Aorta (tissue), 5 donors: Measurements from ENCODE around the gene NCOA4. TPM values are rescaled to one million over a fixed set of nuclear protein-coding genes. Genes with fewer than 3 reads are reported as not detected.

Experiments used
- ATAC-seq: fragments of 200-7000 bp; cut with Tn5 transposase; one replicate; pipeline ENCODE4 v1.9.1; 2022; ENCODE audit warnings: moderate library complexity; ENCODE audit not compliant: low FRiP score
- DNase-seq, 2 donors: peaks; one replicate each; pipeline ENCODE4 v3.0.0-alpha.2; 2020
- H3K27ac ChIP-seq, 2 donors: one replicate each; pipeline ENCODE4 v1.5.1; 2013; ENCODE audit warnings: low read length in 2 of 2, mild to moderate bottlenecking in 2 of 2, moderate library complexity in 2 of 2, control low read depth in 1 of 2, inconsistent platforms in 1 of 2, low read depth in 1 of 2
- H3K27me3 ChIP-seq, 2 donors: one replicate each; pipeline ENCODE4 v1.6.1; 2013; ENCODE audit warnings: control low read depth in 1 of 2, low read length in 1 of 2, mild to moderate bottlenecking in 1 of 2, moderate library complexity in 1 of 2; ENCODE audit not compliant: insufficient read depth in 2 of 2, control insufficient read depth in 1 of 2
- H3K36me3 ChIP-seq, 2 donors: one replicate each; pipeline ENCODE4 v1.6.1; 2013; ENCODE audit warnings: control low read depth in 1 of 2, low read length in 1 of 2, mild to moderate bottlenecking in 1 of 2; ENCODE audit not compliant: insufficient read depth in 2 of 2, control insufficient read depth in 1 of 2
- H3K4me1 ChIP-seq, 2 donors: one replicate each; pipeline ENCODE4 v1.6.1; 2013; ENCODE audit warnings: low read length in 2 of 2, control low read depth in 1 of 2, mild to moderate bottlenecking in 1 of 2, moderate library complexity in 1 of 2; ENCODE audit not compliant: insufficient read depth in 2 of 2, control insufficient read depth in 1 of 2
- H3K4me3 ChIP-seq, 2 donors: one replicate each; pipeline ENCODE4 v1.5.1; 2013; ENCODE audit warnings: low read length in 2 of 2, control low read depth in 1 of 2, mild to moderate bottlenecking in 1 of 2
- H3K9me3 ChIP-seq: one replicate; pipeline ENCODE4 v1.6.1; 2013; ENCODE audit warnings: mild to moderate bottlenecking, low read length; ENCODE audit not compliant: control insufficient read depth
- WGBS, 2 donors: extraction: QIAGEN DNeasy Blood & Tissue Kit; methylation state at CpG; one replicate each; pipeline ENCODE4 v1.1.7; 2013; 5-methylcytosine and 5-hydroxymethylcytosine counted together
- intact Hi-C, 2 donors: fragments of 100-400 bp; cut with DNase I; formaldehyde crosslinking; loops; one replicate each; pipeline versions ENCODE4 v1.14.2 to v1.15.0; 2022
- polyA plus RNA-seq, 2 donors: library from polyadenylated mRNA; stranded (reverse); fragments of 200-250 nt; gene quantifications; one replicate each; pipeline ENCODE4 v1.2.3, GENCODE V29; 2013
- total RNA-seq, 2 donors: library from RNA; stranded (reverse); fragmentation: NEBNext Ultra II Directional; extraction: Animal tissue kit (Norgen Biotek cat#: 25700); gene quantifications; one replicate each; pipeline ENCODE4 v1.2.1, GENCODE V29; 2021
- donor health status: healthy with polysubstance abuse.
- donor health status: Bipolar disorder and iron deficiency.
- donor health status: DM: no; HTN: no; CAD: no.
- donor health status: DM: no; HTN: no; CAD: no.
- donor health status: DM: yes; HTN: yes; CAD: no.

The NCOA4 gene
- total and polyA plus RNA-seq, 4 donors = 54.3 to 120 (median 100) TPM

- DNase-seq (no peak), ATAC-seq (no peak)
- intact Hi-C loops = loop anchor here in 1 of 2 donors (10.0 kb wide), 1 partner anchor 54 kb away; the partner anchor contains the start of gene TIMM23
- H3K27ac ChIP-seq = no peak overlapping the region
- H3K27me3 ChIP-seq = no peaks in the 10 kb centered on the region
- H3K4me1 ChIP-seq = peaks cover 2 to 8% of the 10 kb centered on the region in 2 donors
- WGBS, 2 donors = 27 to 32% methylated on average over 6 of the region's 6 CpGs
- H3K9me3 ChIP-seq = no peaks in the 10 kb centered on the region
- H3K4me3 ChIP-seq = peak overlapping the region in 1 of 2 donors; percentile 78
- H3K36me3 ChIP-seq = no peaks in the 10 kb centered on the region
Observed at GRCh38 chr10:46028584-46029460, 1.6 kb downstream of the NCOA4 start.

- Histone ChIP-seq H3K4me3 (no peak overlapping the region), H3K4me1 (peaks cover 2 to 8% of the 10 kb centered on the region in 2 donors), H3K36me3 (no peaks in the 10 kb centered on the region), H3K27me3 (no peaks in the 10 kb centered on the region), H3K9me3 (no peaks in the 10 kb centered on the region), H3K27ac (no peak overlapping the region)
- intact Hi-C loops = loop anchor here in 1 of 2 donors (10.0 kb wide), 1 partner anchor 51 kb away; the partner anchor contains the start of gene TIMM23
- DNase-seq (no peak), ATAC-seq (no peak)
Observed at GRCh38 chr10:46026106-46026505, 4.3 kb downstream of the NCOA4 start.

- Histone ChIP-seq H3K4me3 (no peak overlapping the region), H3K36me3 (no peaks in the 10 kb centered on the region), H3K4me1 (peaks cover 2 to 8% of the 10 kb centered on the region in 2 donors), H3K27me3 (no peaks in the 10 kb centered on the region), H3K27ac (no peak overlapping the region), H3K9me3 (no peaks in the 10 kb centered on the region)
- WGBS, 2 donors = 77 to 81% methylated on average over 2 of the region's 2 CpGs
- ATAC-seq (no peak), DNase-seq (no peak)
- intact Hi-C loops = loop anchor here in 1 of 2 donors (10.0 kb wide), 1 partner anchor 51 kb away; the partner anchor contains the start of gene TIMM23
Observed at GRCh38 chr10:46025406-46025805, 5.0 kb downstream of the NCOA4 start.

GRCh38 chr10:46024948-46025347, 5.5 kb downstream of the NCOA4 start:
- H3K27ac ChIP-seq = no peak overlapping the region
- intact Hi-C loops = loop anchor here in 1 of 2 donors (5.0 to 10.0 kb wide), 2 partner anchors 50 to 1023 kb away; partner anchors contain the start of genes TIMM23 and ZNF22
- H3K9me3 ChIP-seq = no peaks in the 10 kb centered on the region
- H3K27me3 ChIP-seq = no peaks in the 10 kb centered on the region
- H3K36me3 ChIP-seq = no peaks in the 10 kb centered on the region
- H3K4me3 ChIP-seq = no peak overlapping the region
- peaks cover 4 to 8% of the 10 kb centered on the region in 2 donors for H3K4me1 ChIP-seq
- ATAC-seq = no peak
- no peak for DNase-seq

GRCh38 chr10:46022978-46023702, 7.3 kb downstream of the NCOA4 start:
- 0 to 1% methylated on average over 42 to 49 of the region's 49 CpGs for WGBS, 2 donors
- peak overlapping the region in 1 of 2 donors; percentile 54 for H3K27ac ChIP-seq
- peaks cover 3 to 6% of the 10 kb centered on the region in 2 donors for H3K4me1 ChIP-seq
- peak overlapping the region; percentile 8 to 51 for H3K4me3 ChIP-seq
- DNase-seq (peak; percentile 96 to 97), ATAC-seq (peak; percentile 98)
- intact Hi-C loops = loop anchor here in 1 of 2 donors (5.0 to 10.0 kb wide), 2 partner anchors 48 to 1021 kb away; partner anchors contain the start of genes TIMM23 and ZNF22
- no peaks in the 10 kb centered on the region for H3K36me3 ChIP-seq
- no peaks in the 10 kb centered on the region for H3K27me3 ChIP-seq
- no peaks in the 10 kb centered on the region for H3K9me3 ChIP-seq

- Histone ChIP-seq H3K9me3 (no peaks in the 10 kb centered on the region), H3K4me3 (no peak overlapping the region), H3K4me1 (peaks cover 0 to 5% of the 10 kb centered on the region in 2 donors), H3K27me3 (no peaks in the 10 kb centered on the region), H3K27ac (no peak overlapping the region), H3K36me3 (peaks cover 0 to 3% of the 10 kb centered on the region in 2 donors)
- WGBS, 2 donors = 84% methylated on average over 3 of the region's 3 CpGs
- no peak for DNase-seq
- ATAC-seq = no peak
- intact Hi-C loops = loop anchor here in 1 of 2 donors (5.0 to 10.0 kb wide), 2 partner anchors 46 to 1018 kb away; partner anchors contain the start of genes TIMM23 and ZNF22
Observed at GRCh38 chr10:46020344-46020657, 10.1 kb downstream of the NCOA4 start.

- H3K9me3 ChIP-seq = no peaks in the 10 kb centered on the region
- DNase-seq (peak in 1 of 2 donors; percentile 60), ATAC-seq (no peak)
- H3K4me1 ChIP-seq = peaks cover 0 to 5% of the 10 kb centered on the region in 2 donors
- no peak overlapping the region for H3K27ac ChIP-seq
- H3K4me3 ChIP-seq = no peak overlapping the region
- H3K36me3 ChIP-seq = peaks cover 0 to 6% of the 10 kb centered on the region in 2 donors
- intact Hi-C loops = loop anchor here in 1 of 2 donors (5.0 to 10.0 kb wide), 2 partner anchors 45 to 1017 kb away; partner anchors contain the start of genes TIMM23 and ZNF22
- 69 to 76% methylated on average over 7 of the region's 7 CpGs for WGBS, 2 donors
- H3K27me3 ChIP-seq = no peaks in the 10 kb centered on the region
Observed at GRCh38 chr10:46019569-46020343, 10.7 kb downstream of the NCOA4 start.

GRCh38 chr10:46019177-46019528, 11.3 kb downstream of the NCOA4 start:
- 81 to 85% methylated on average over 3 of the region's 3 CpGs for WGBS, 2 donors
- H3K36me3 ChIP-seq = peaks cover 0 to 6% of the 10 kb centered on the region in 2 donors
- no peak overlapping the region for H3K4me3 ChIP-seq
- DNase-seq (no peak), ATAC-seq (no peak)
- H3K9me3 ChIP-seq = no peaks in the 10 kb centered on the region
- intact Hi-C loops = no loop called here
- no peaks in the 10 kb centered on the region for H3K27me3 ChIP-seq
- peaks cover 0 to 5% of the 10 kb centered on the region in 2 donors for H3K4me1 ChIP-seq
- no peak overlapping the region for H3K27ac ChIP-seq
